GM12865 (cell line): ENCODE data around the gene ACTR1B.
"Not testable (repeated sequence)": the region's sequence is repeated elsewhere in the genome, so short reads cannot be mapped to it uniquely, and the experiment has no call there.

Experiments
- DNase-seq: peaks from one replicate; pipeline ENCODE4 v3.0.0; 2010; ENCODE audit warnings: low read depth
- H3K4me3 ChIP-seq: 2 replicates; pipeline ENCODE4 v1.5.1; 2011; ENCODE audit warnings: mild to moderate bottlenecking, low read depth, low read length, control low read depth
- TF ChIP-seq, protein P1 (sequence below): IDR thresholded peaks from 2 replicates; pipeline ENCODE4 v1.5.1; 2011; ENCODE audit warnings: low read length, control low read depth, low read depth, inconsistent platforms; ENCODE audit not compliant: insufficient read depth; ENCODE audit errors: missing control alignments

Gene ACTR1B

DNA sequence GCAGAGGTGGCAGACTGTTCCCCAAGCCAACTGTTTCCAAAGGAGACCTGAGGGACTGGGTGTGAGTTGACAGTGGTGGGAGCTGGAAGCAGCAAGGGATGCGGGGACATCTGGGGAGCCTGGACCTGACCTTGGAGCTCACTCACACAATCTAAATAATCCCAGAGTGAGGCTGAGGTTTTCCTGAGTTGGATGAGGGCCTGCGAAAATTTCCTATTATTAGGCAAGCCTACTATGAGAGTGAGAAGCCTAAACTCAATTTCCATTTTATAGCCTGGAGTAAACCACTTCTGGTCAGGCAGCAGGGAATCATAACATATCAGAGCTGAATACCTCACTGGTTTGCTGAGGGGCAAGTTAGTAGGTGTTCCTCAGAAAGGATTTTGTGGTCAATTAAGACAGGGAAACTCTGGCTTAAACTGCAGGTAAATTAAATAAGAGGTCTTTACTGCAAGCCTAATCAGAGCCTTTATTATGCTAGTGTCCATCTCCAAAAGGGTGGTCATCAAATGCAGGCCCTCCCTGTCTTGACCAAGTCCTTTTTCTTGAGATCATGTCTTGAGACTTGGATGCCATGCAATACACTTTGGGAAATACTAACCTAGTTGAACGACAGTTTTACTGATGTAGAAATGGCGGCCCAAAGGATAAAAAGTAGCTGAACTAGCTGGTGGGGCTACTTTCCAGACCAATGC lies 19.7 kb downstream of the ACTR1B start:
- H3K4me3 ChIP-seq, result no peak overlapping the region
- TF ChIP-seq, protein P1, sequence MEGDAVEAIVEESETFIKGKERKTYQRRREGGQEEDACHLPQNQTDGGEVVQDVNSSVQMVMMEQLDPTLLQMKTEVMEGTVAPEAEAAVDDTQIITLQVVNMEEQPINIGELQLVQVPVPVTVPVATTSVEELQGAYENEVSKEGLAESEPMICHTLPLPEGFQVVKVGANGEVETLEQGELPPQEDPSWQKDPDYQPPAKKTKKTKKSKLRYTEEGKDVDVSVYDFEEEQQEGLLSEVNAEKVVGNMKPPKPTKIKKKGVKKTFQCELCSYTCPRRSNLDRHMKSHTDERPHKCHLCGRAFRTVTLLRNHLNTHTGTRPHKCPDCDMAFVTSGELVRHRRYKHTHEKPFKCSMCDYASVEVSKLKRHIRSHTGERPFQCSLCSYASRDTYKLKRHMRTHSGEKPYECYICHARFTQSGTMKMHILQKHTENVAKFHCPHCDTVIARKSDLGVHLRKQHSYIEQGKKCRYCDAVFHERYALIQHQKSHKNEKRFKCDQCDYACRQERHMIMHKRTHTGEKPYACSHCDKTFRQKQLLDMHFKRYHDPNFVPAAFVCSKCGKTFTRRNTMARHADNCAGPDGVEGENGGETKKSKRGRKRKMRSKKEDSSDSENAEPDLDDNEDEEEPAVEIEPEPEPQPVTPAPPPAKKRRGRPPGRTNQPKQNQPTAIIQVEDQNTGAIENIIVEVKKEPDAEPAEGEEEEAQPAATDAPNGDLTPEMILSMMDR, result no peak
- DNase-seq, result no peak

DNA sequence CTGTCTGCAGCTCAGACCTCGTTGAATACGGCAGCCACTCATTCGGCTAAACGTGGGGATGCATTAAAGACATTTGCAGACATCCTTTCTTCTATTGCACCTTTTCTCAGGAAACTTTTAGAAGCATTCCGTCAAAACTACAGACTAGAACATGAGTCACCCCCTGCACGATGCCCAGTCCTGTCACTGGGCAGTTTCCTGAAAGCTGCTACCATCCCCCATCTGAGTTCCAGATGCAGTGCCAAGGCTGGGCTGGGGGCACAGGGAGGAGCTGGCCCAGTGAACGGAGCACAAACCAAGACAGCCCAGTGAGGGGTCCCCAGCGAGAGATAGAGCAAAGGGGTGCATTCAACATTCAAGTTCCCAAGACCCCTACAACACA lies 37.8 kb downstream of the ACTR1B start:
- DNase-seq, H3K4me3 ChIP-seq: not testable (repeated sequence)

DNA sequence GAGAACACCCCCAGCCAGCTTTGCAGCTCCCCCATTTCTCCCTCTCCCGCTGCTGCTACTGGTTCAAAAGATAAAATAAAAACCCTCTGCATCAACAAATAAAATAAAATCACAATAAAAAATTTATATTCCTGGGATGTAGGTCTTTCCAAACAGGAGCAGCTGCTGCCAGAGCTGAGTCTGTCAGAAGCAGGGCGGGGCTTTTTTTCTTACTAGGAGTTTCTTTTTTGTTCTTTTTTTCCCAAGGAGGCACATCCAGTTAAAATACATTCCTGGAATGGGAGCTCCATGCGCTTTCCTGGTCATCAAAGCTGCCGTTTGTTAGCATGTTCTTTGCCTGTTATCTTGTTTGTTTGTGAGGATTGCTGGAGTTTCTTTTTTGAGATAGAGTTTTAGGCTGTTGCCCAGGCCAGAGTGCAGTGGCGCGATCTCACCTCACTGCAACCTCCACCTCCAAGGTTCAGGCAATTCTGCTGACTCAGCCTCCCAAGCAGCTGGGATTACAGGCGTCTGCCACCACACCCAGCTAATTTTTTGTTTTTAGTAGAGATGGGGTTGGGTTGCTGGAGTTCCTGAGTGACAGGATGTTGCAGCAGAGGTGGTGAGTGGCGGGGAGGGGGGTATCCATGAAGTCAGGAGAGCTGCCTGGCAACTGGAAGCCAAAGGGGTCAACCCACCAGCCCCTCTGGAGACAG lies 38.3 kb downstream of the ACTR1B start:
- not testable (repeated sequence) for DNase-seq, H3K4me3 ChIP-seq

- not testable (repeated sequence) for DNase-seq, H3K4me3 ChIP-seq
These were observed 40.9 kb downstream of the ACTR1B start for GRCh38 chr2:97622976-97623375.

GRCh38 chr2:97620492-97620891 lies 43.4 kb downstream of the ACTR1B start:
- H3K4me3 ChIP-seq, DNase-seq: not testable (repeated sequence)

- H3K4me3 ChIP-seq, DNase-seq: not testable (repeated sequence)
These were observed 44.7 kb downstream of the ACTR1B start for GRCh38 chr2:97618939-97619827.

GRCh38 chr2:97617911-97618310 lies 45.9 kb downstream of the ACTR1B start:
- no peak overlapping the region for H3K4me3 ChIP-seq
- TF ChIP-seq, protein P1, result no peak
- no peak for DNase-seq

DNA sequence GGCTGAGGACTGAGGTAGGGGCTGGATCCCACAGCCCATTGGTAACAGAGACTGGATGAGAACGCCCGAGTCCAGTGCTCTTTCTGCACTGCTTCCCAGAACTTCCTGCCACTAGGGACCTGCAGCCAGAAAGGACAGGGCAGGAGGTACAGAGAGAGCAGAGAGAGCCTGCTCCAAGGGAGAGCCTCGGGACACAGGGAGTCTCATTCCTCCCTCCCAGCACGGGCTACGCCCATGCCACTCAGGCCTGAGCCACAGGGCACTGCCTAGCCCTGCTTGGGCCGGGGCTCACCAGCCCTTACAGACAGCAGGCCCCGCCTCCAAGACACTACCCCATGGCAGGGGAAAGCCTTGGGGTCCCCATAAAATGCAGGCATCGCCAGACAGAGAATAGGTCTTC lies 48.1 kb downstream of the ACTR1B start:
- not testable (repeated sequence) for H3K4me3 ChIP-seq, DNase-seq

DNA sequence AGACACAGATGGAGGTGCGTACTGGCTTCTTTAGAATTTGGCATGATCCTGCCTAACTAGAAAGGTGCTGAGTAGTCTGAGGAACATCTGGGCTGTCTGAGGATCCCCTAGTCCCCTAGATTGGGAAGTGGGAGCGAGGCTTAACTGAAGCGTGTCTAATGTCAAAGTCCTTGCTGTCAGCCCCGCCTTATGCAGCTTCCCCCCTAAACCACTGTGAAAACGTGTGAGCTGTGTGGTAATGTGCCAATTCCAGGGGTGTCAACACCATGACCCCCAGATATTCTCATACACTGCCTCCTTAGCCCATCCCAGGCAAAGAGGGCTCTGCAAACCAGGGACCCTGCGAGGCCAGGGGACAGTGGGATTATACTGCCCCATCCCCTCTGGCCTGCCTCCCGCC lies 51.9 kb downstream of the ACTR1B start:
- H3K4me3 ChIP-seq, DNase-seq: not testable (repeated sequence)

GRCh38 chr2:97608745-97609144 lies 55.1 kb downstream of the ACTR1B start:
- peak; percentile 3 for DNase-seq
- H3K4me3 ChIP-seq, result not testable (repeated sequence)
